Activated naive CD8-positive, alpha-beta T cell treated with anti-CD3 and anti-CD28 coated beads for 36 hours (primary cell): ENCODE data around the gene SAMM50. TPM values are rescaled to one million over a fixed set of nuclear protein-coding genes. Genes with fewer than 3 reads are reported as not detected.

Experiments used
- DNase-seq: peaks from one replicate; pipeline ENCODE4 v3.0.0; 2021
- H3K27ac Mint-ChIP-seq: one replicate; pipeline ENCODE4 v1.8.0; 2022; ENCODE audit warnings: mild to moderate bottlenecking, moderate library complexity, mixed read lengths
- H3K27me3 Mint-ChIP-seq: one replicate; pipeline ENCODE4 v1.8.0; 2022; ENCODE audit warnings: mild to moderate bottlenecking, mixed read lengths
- H3K36me3 Mint-ChIP-seq: one replicate; pipeline ENCODE4 v1.8.0; 2021; ENCODE audit warnings: mild to moderate bottlenecking, mixed read lengths
- H3K4me1 Mint-ChIP-seq: one replicate; pipeline ENCODE4 v1.8.0; 2021; ENCODE audit warnings: mixed read lengths
- H3K4me3 Mint-ChIP-seq: one replicate; pipeline ENCODE4 v1.8.0; 2022; ENCODE audit warnings: mild to moderate bottlenecking, moderate library complexity, mixed read lengths
- H3K9me3 Mint-ChIP-seq: one replicate; pipeline ENCODE4 v1.8.0; 2022; ENCODE audit warnings: mixed read lengths
- total RNA-seq, 2 experiments: library from RNA; stranded (reverse); gene quantifications; one replicate each; pipeline ENCODE4 v1.2.3, GENCODE V29; 2021

The SAMM50 gene
- total RNA-seq, 2 experiments from 2014 or later = 59.0 to 62.3 TPM

DNA sequence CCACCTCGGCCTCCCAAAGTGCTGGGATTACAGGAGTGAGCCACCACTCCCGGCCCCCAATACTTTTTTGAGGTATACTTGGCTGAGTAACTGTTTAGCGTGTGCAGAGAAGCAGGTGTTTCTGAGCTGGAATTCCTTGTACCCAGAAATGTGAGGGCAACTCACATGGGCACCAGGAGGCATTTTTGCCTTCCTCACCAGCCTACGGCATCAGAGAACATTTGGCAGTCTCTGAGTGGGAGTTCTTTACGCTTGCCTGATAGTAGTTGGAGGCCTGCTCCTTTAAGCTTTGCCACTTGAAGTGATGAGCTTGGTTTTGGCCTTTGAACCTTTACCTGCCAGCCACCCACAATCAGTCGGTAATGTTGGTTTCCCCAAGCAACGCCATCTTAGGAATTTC, 78.0 kb downstream of the SAMM50 start:
- DNase-seq = no peak
- Mint-ChIP-seq H3K27ac (no peak overlapping the region), H3K36me3 (peaks cover 14% of the 10 kb centered on the region), H3K4me3 (no peak overlapping the region), H3K4me1 (peaks cover 19% of the 10 kb centered on the region), H3K27me3 (no peaks in the 10 kb centered on the region), H3K9me3 (no peaks in the 10 kb centered on the region)

DNA sequence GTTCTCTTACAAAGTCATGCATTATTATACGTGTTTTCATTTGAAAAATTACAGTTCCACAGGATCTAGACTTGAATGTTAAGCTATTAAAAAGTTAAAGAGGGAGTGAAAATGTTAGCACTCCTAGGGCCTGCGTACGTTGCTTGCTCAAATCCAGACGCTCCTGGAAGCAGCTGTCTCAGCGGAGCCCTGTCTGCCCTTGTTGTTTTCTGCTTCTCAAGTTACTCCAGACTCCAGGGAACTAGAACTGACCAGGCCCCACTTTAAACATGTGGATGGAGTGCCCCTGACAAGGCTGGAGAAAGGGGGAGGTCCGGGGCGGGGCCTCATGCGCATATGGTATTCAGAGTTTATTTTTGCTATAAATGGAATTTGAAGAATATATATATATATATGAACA, 78.5 kb downstream of the SAMM50 start:
- DNase-seq = no peak
- H3K36me3 Mint-ChIP-seq = peaks cover 10% of the 10 kb centered on the region
- no peaks in the 10 kb centered on the region for H3K27me3 Mint-ChIP-seq
- H3K4me1 Mint-ChIP-seq = peaks cover 20% of the 10 kb centered on the region
- no peak overlapping the region for H3K27ac Mint-ChIP-seq
- H3K4me3 Mint-ChIP-seq = no peak overlapping the region
- no peaks in the 10 kb centered on the region for H3K9me3 Mint-ChIP-seq

DNA sequence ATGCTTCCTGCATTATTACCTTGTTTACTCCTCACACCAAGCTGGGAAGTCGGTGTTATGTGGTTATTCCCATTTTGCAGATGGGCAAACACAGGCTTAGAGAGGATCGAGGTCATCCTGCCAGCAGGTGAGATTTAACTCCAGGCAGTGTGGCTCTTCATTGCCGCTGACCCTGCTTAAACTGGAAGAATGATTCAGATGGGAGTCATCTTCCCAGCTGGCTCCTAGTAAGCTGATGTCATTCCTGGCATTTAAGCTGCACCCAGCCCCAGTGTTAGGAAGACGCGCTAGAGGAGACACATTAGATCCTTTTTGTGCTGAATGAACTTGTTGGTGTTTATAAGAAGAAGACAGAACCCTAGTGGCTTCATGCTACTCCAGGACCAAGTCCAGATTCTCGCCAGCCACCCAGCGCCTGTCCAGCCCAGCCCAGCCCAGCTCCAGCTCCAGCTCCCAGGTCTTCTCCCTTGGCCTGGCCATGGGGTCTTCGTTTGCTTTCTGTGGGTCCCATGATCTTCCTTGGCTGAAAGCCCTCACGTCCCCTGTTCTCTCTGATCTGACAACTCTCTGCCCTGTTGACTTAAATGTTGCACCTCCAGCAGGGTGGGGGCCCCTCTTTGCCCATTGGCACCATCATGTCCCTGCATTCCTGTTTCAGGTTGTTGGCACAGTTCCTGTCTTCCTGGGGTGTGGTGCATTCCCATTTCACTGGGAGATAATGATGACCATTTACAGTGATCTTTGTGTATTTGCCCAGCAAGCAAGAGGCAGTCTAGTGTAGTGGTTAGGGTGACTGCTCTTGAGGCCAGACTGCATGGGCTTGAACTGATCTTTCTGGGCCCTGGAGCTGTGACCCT, 82.5 kb downstream of the SAMM50 start:
- no peaks in the 10 kb centered on the region for H3K9me3 Mint-ChIP-seq
- H3K27ac Mint-ChIP-seq = no peak overlapping the region
- DNase-seq = no peak
- H3K27me3 Mint-ChIP-seq = no peaks in the 10 kb centered on the region
- peaks cover 2% of the 10 kb centered on the region for H3K36me3 Mint-ChIP-seq
- H3K4me1 Mint-ChIP-seq = peaks cover 15% of the 10 kb centered on the region
- no peak overlapping the region for H3K4me3 Mint-ChIP-seq

DNA sequence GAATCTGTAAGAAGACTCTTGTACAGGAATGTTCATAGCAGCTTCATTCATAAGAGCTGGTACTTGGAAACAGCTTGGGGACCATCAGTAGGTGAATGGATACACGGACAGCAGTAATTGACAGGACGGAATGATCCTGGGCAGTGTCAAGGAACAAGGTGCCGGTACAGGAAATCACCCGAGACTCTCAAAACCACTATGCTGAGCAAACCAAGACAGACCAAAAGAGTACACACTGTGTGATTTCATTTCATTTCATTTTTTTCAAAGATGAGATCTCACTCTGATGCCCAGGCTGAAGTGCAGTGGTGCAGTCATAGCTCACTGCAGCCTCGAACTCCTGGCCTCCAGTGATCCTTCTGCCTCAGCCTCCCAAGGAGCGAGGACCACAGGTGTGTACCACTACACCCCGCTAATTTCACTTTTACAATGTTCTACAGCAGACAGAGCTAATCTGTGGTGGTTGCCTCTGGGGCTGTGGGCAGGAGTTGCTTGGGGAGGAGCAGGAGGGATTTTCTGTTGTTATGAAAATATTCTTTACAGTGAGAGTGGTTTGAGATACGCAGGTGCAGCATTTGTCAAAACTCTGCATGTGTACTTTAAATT, 84.4 kb downstream of the SAMM50 start:
- peaks cover 16% of the 10 kb centered on the region for H3K4me1 Mint-ChIP-seq
- H3K27ac Mint-ChIP-seq = no peak overlapping the region
- no peaks in the 10 kb centered on the region for H3K27me3 Mint-ChIP-seq
- no peaks in the 10 kb centered on the region for H3K9me3 Mint-ChIP-seq
- no peak for DNase-seq
- no peak overlapping the region for H3K4me3 Mint-ChIP-seq
- peaks cover 2% of the 10 kb centered on the region for H3K36me3 Mint-ChIP-seq

GRCh38 chr22:44042249-44043218, 87.3 kb downstream of the SAMM50 start:
- Mint-ChIP-seq H3K4me3 (no peak overlapping the region), H3K27me3 (no peaks in the 10 kb centered on the region), H3K9me3 (no peaks in the 10 kb centered on the region), H3K27ac (no peak overlapping the region), H3K4me1 (peaks cover 24% of the 10 kb centered on the region), H3K36me3 (peaks cover 9% of the 10 kb centered on the region)
- DNase-seq = no peak

- H3K4me1 Mint-ChIP-seq = peaks cover 25% of the 10 kb centered on the region
Measured at GRCh38 chr22:44045145-44045544, 89.9 kb downstream of the SAMM50 start.

More at GRCh38 chr22:44045145-44045544, 89.9 kb downstream of the SAMM50 start:
- Mint-ChIP-seq H3K9me3 (no peaks in the 10 kb centered on the region), H3K4me3 (no peak overlapping the region), H3K27me3 (no peaks in the 10 kb centered on the region), H3K27ac (no peak overlapping the region), H3K36me3 (peaks cover 9% of the 10 kb centered on the region)
- no peak for DNase-seq

Other genes starting within 250 kb of the SAMM50 start
- gene EFCAB6, start 143.1 kb upstream of the SAMM50 start, total RNA-seq = under 1 TPM; 0.36 to 0.37 TPM
- gene SULT4A1, start 92.9 kb upstream of the SAMM50 start, total RNA-seq = under 1 TPM in 1 of 2 experiments, not detected in 1; 0.29 TPM
- not detected for gene PNPLA5, start 63.4 kb upstream of the SAMM50 start, total RNA-seq
- gene PNPLA3, start 31.6 kb upstream of the SAMM50 start, total RNA-seq = under 1 TPM; 0.39 to 0.52 TPM
- 10 to 100 TPM; 71.4 to 71.5 TPM for gene PARVB, start 68.9 kb downstream of the SAMM50 start, total RNA-seq
- gene PARVG, start 225.5 kb downstream of the SAMM50 start, total RNA-seq = 10 to 100 TPM; 68.7 to 72.9 TPM